Aorta (tissue), 5 donors: Measurements from ENCODE around the gene PTPRN2. TPM values are rescaled to one million over a fixed set of nuclear protein-coding genes. Genes with fewer than 3 reads are reported as not detected.

Source experiments
- ATAC-seq: fragments of 200-7000 bp; cut with Tn5 transposase; one replicate; pipeline ENCODE4 v1.9.1; 2022; ENCODE audit warnings: moderate library complexity; ENCODE audit not compliant: low FRiP score
- DNase-seq, 2 donors: peaks; one replicate each; pipeline ENCODE4 v3.0.0-alpha.2; 2020
- H3K27ac ChIP-seq, 2 donors: one replicate each; pipeline ENCODE4 v1.5.1; 2013; ENCODE audit warnings: low read length in 2 of 2, mild to moderate bottlenecking in 2 of 2, moderate library complexity in 2 of 2, control low read depth in 1 of 2, inconsistent platforms in 1 of 2, low read depth in 1 of 2
- H3K27me3 ChIP-seq, 2 donors: one replicate each; pipeline ENCODE4 v1.6.1; 2013; ENCODE audit warnings: control low read depth in 1 of 2, low read length in 1 of 2, mild to moderate bottlenecking in 1 of 2, moderate library complexity in 1 of 2; ENCODE audit not compliant: insufficient read depth in 2 of 2, control insufficient read depth in 1 of 2
- H3K36me3 ChIP-seq, 2 donors: one replicate each; pipeline ENCODE4 v1.6.1; 2013; ENCODE audit warnings: control low read depth in 1 of 2, low read length in 1 of 2, mild to moderate bottlenecking in 1 of 2; ENCODE audit not compliant: insufficient read depth in 2 of 2, control insufficient read depth in 1 of 2
- H3K4me1 ChIP-seq, 2 donors: one replicate each; pipeline ENCODE4 v1.6.1; 2013; ENCODE audit warnings: low read length in 2 of 2, control low read depth in 1 of 2, mild to moderate bottlenecking in 1 of 2, moderate library complexity in 1 of 2; ENCODE audit not compliant: insufficient read depth in 2 of 2, control insufficient read depth in 1 of 2
- H3K4me3 ChIP-seq, 2 donors: one replicate each; pipeline ENCODE4 v1.5.1; 2013; ENCODE audit warnings: low read length in 2 of 2, control low read depth in 1 of 2, mild to moderate bottlenecking in 1 of 2
- H3K9me3 ChIP-seq: one replicate; pipeline ENCODE4 v1.6.1; 2013; ENCODE audit warnings: mild to moderate bottlenecking, low read length; ENCODE audit not compliant: control insufficient read depth
- WGBS, 2 donors: extraction: QIAGEN DNeasy Blood & Tissue Kit; methylation state at CpG; one replicate each; pipeline ENCODE4 v1.1.7; 2013; 5-methylcytosine and 5-hydroxymethylcytosine counted together
- intact Hi-C, 2 donors: fragments of 100-400 bp; cut with DNase I; formaldehyde crosslinking; loops; one replicate each; pipeline versions ENCODE4 v1.14.2 to v1.15.0; 2022
- polyA plus RNA-seq, 2 donors: library from polyadenylated mRNA; stranded (reverse); fragments of 200-250 nt; gene quantifications; one replicate each; pipeline ENCODE4 v1.2.3, GENCODE V29; 2013
- total RNA-seq, 2 donors: library from RNA; stranded (reverse); fragmentation: NEBNext Ultra II Directional; extraction: Animal tissue kit (Norgen Biotek cat#: 25700); gene quantifications; one replicate each; pipeline ENCODE4 v1.2.1, GENCODE V29; 2021
- donor health status: healthy with polysubstance abuse.
- donor health status: Bipolar disorder and iron deficiency.
- donor health status: DM: no; HTN: no; CAD: no.
- donor health status: DM: no; HTN: no; CAD: no.
- donor health status: DM: yes; HTN: yes; CAD: no.

Gene PTPRN2
- total and polyA plus RNA-seq, 4 donors: 0.67 to 3.3 (median 1.4) TPM

GRCh38 chr7:158404031-158404761, 183.4 kb downstream of the PTPRN2 start:
- no peak overlapping the region for H3K4me3 ChIP-seq
- H3K9me3 ChIP-seq: peaks cover 3% of the 10 kb centered on the region
- 65% methylated on average over 21 to 23 of the region's 23 CpGs for WGBS, 2 donors
- H3K27ac ChIP-seq: no peak overlapping the region
- no peaks in the 10 kb centered on the region for H3K27me3 ChIP-seq
- ATAC-seq (no peak), DNase-seq (no peak)
- intact Hi-C loops: no loop called here
- H3K36me3 ChIP-seq: no peaks in the 10 kb centered on the region
- H3K4me1 ChIP-seq: no peaks in the 10 kb centered on the region

- Histone ChIP-seq H3K4me1 (no peaks in the 10 kb centered on the region), H3K9me3 (peaks cover 3% of the 10 kb centered on the region), H3K27ac (no peak overlapping the region), H3K4me3 (no peak overlapping the region), H3K27me3 (no peaks in the 10 kb centered on the region), H3K36me3 (no peaks in the 10 kb centered on the region)
- DNase-seq (no peak), ATAC-seq (peak; percentile 15)
- 70 to 71% methylated on average over 21 of the region's 21 CpGs for WGBS, 2 donors
- intact Hi-C loops: no loop called here
Measured at GRCh38 chr7:158403013-158403821, 184.4 kb downstream of the PTPRN2 start.

- no peak for DNase-seq
- WGBS, 2 donors: 65 to 67% methylated on average over 11 of the region's 11 CpGs
- Histone ChIP-seq H3K27me3 (no peaks in the 10 kb centered on the region), H3K4me1 (no peaks in the 10 kb centered on the region), H3K36me3 (no peaks in the 10 kb centered on the region), H3K9me3 (peaks cover 3% of the 10 kb centered on the region), H3K4me3 (no peak overlapping the region), H3K27ac (no peak overlapping the region)
- intact Hi-C loops: no loop called here
- peak; percentile 7 for ATAC-seq
Measured at GRCh38 chr7:158402471-158402870, 185.2 kb downstream of the PTPRN2 start.

GRCh38 chr7:158401826-158402225, 185.8 kb downstream of the PTPRN2 start:
- ATAC-seq (no peak), DNase-seq (no peak)
- no peaks in the 10 kb centered on the region for H3K4me1 ChIP-seq
- H3K36me3 ChIP-seq: no peaks in the 10 kb centered on the region
- peaks cover 3% of the 10 kb centered on the region for H3K9me3 ChIP-seq
- no peaks in the 10 kb centered on the region for H3K27me3 ChIP-seq
- WGBS, 2 donors: 72 to 75% methylated on average over 9 to 10 of the region's 10 CpGs
- H3K4me3 ChIP-seq: no peak overlapping the region
- no peak overlapping the region for H3K27ac ChIP-seq
- intact Hi-C loops: no loop called here

GRCh38 chr7:158401295-158401694, 186.3 kb downstream of the PTPRN2 start:
- WGBS, 2 donors: 70 to 72% methylated on average over 8 of the region's 8 CpGs
- no peak overlapping the region for H3K4me3 ChIP-seq
- ATAC-seq (no peak), DNase-seq (no peak)
- H3K27ac ChIP-seq: no peak overlapping the region
- intact Hi-C loops: no loop called here
- no peaks in the 10 kb centered on the region for H3K27me3 ChIP-seq
- peaks cover 3% of the 10 kb centered on the region for H3K9me3 ChIP-seq
- H3K36me3 ChIP-seq: no peaks in the 10 kb centered on the region
- H3K4me1 ChIP-seq: no peaks in the 10 kb centered on the region

- intact Hi-C loops: no loop called here
- Histone ChIP-seq H3K9me3 (peaks cover 3% of the 10 kb centered on the region), H3K27me3 (no peaks in the 10 kb centered on the region), H3K4me1 (no peaks in the 10 kb centered on the region), H3K27ac (no peak overlapping the region), H3K4me3 (no peak overlapping the region), H3K36me3 (no peaks in the 10 kb centered on the region)
- WGBS, 2 donors: 70 to 73% methylated on average over 24 of the region's 24 CpGs
- ATAC-seq (no peak), DNase-seq (no peak)
Measured at GRCh38 chr7:158400601-158401225, 186.9 kb downstream of the PTPRN2 start.

GRCh38 chr7:158399762-158400161, 187.9 kb downstream of the PTPRN2 start:
- H3K27me3 ChIP-seq: no peaks in the 10 kb centered on the region
- H3K4me3 ChIP-seq: no peak overlapping the region
- peak in 1 of 2 donors; percentile 47 for DNase-seq
- intact Hi-C loops: no loop called here
- WGBS, 2 donors: 72 to 73% methylated on average over 9 of the region's 9 CpGs
- no peaks in the 10 kb centered on the region for H3K36me3 ChIP-seq
- H3K4me1 ChIP-seq: no peaks in the 10 kb centered on the region
- H3K9me3 ChIP-seq: peaks cover 3% of the 10 kb centered on the region
- ATAC-seq: no peak
- H3K27ac ChIP-seq: no peak overlapping the region

GRCh38 chr7:158398750-158399149, 188.9 kb downstream of the PTPRN2 start:
- Histone ChIP-seq H3K27ac (no peak overlapping the region), H3K4me1 (no peaks in the 10 kb centered on the region), H3K27me3 (no peaks in the 10 kb centered on the region), H3K9me3 (peaks cover 3% of the 10 kb centered on the region), H3K36me3 (no peaks in the 10 kb centered on the region), H3K4me3 (no peak overlapping the region)
- DNase-seq (no peak), ATAC-seq (no peak)
- intact Hi-C loops: no loop called here
- WGBS, 2 donors: 98% methylated on average over 1 of the region's 1 CpG
